Liver (tissue), 9 donors: ENCODE data around the gene AGTRAP. TPM values are rescaled to one million over a fixed set of nuclear protein-coding genes. Genes with fewer than 3 reads are reported as not detected.

Source experiments
- DNase-seq: peaks from one replicate; pipeline ENCODE4 v3.0.0-alpha.2; 2017; ENCODE audit warnings: low spot score
- H3K27ac ChIP-seq, 2 donors: one replicate each; pipeline ENCODE4 v1.7.0; 2013; ENCODE audit warnings: inconsistent platforms in 2 of 2, low read length in 2 of 2, control low read depth in 1 of 2, low read depth in 1 of 2, mild to moderate bottlenecking in 1 of 2
- H3K27me3 ChIP-seq, 4 donors: one replicate each; pipeline versions ENCODE4 v1.6.1 to v1.7.0; 2013; ENCODE audit warnings: low read length in 3 of 4, inconsistent platforms in 1 of 4, mild to moderate bottlenecking in 1 of 4, moderate library complexity in 1 of 4; ENCODE audit not compliant: control insufficient read depth in 4 of 4, insufficient read depth in 4 of 4
- H3K36me3 ChIP-seq, 4 donors: one replicate each; pipeline versions ENCODE4 v1.6.1 to v1.7.0; 2013; ENCODE audit warnings: low read length in 3 of 4, mild to moderate bottlenecking in 3 of 4, low read depth in 1 of 4, moderate library complexity in 1 of 4; ENCODE audit not compliant: control insufficient read depth in 4 of 4, insufficient read depth in 3 of 4
- H3K4me1 ChIP-seq, 4 donors: one replicate each; pipeline versions ENCODE4 v1.6.1 to v1.7.0; 2013; ENCODE audit warnings: low read length in 3 of 4, mild to moderate bottlenecking in 3 of 4, moderate library complexity in 1 of 4; ENCODE audit not compliant: control insufficient read depth in 4 of 4, insufficient read depth in 4 of 4
- H3K4me3 ChIP-seq, 3 donors: one replicate each; pipeline versions ENCODE4 v1.6.1 to v1.7.0; 2013; ENCODE audit warnings: low read length in 3 of 3, control low read depth in 1 of 3, low read depth in 1 of 3, mild to moderate bottlenecking in 1 of 3
- H3K9ac ChIP-seq, 2 donors: one replicate each; pipeline ENCODE4 v1.7.0; 2013; ENCODE audit warnings: low read length in 2 of 2, mild to moderate bottlenecking in 2 of 2, moderate library complexity in 2 of 2, control low read depth in 1 of 2, low read depth in 1 of 2
- H3K9me3 ChIP-seq, 4 donors: one replicate each; pipeline versions ENCODE4 v1.6.1 to v1.7.0; 2013; ENCODE audit warnings: low read length in 3 of 4; ENCODE audit not compliant: control insufficient read depth in 4 of 4
- ATF3 ChIP-seq: IDR thresholded peaks from 2 replicates; pipeline ENCODE4 v1.6.1; 2016; ENCODE audit warnings: antibody characterized with exemption
- EGR1 ChIP-seq, 2 donors: IDR thresholded peaks; 2 replicates each; pipeline ENCODE4 v1.6.1; 2016 to 2018; ENCODE audit warnings: antibody characterized with exemption in 2 of 2, low read depth in 2 of 2
- FOXA1 ChIP-seq: IDR thresholded peaks from 2 replicates; pipeline ENCODE4 v1.6.1; 2016; ENCODE audit warnings: antibody characterized with exemption
- GABPA ChIP-seq, 2 donors: IDR thresholded peaks in 1 of 2; conservative IDR thresholded peaks in 1 of 2; 2 replicates each; pipeline ENCODE4 v1.6.1; 2016; ENCODE audit warnings: antibody characterized with exemption in 2 of 2, mild to moderate bottlenecking in 1 of 2, moderate library complexity in 1 of 2
- HNF4A ChIP-seq, 2 donors: conservative IDR thresholded peaks; 2 replicates each; pipeline ENCODE4 v1.6.1; 2016; ENCODE audit warnings: antibody characterized with exemption in 2 of 2, mild to moderate bottlenecking in 2 of 2
- HNF4G ChIP-seq: IDR thresholded peaks from 2 replicates; pipeline ENCODE4 v1.6.1; 2016; ENCODE audit warnings: antibody characterized with exemption
- MAX ChIP-seq: IDR thresholded peaks from 2 replicates; pipeline ENCODE4 v1.6.1; 2016; ENCODE audit warnings: antibody characterized with exemption
- RAD21 ChIP-seq, 2 donors: IDR thresholded peaks; 2 replicates each; pipeline ENCODE4 v1.6.1; 2016; ENCODE audit warnings: antibody characterized with exemption in 2 of 2, mild to moderate bottlenecking in 2 of 2
- REST ChIP-seq: IDR thresholded peaks from 2 replicates; pipeline ENCODE4 v1.6.1; 2016; ENCODE audit warnings: antibody characterized with exemption, mild to moderate bottlenecking
- SP1 ChIP-seq: IDR thresholded peaks from 2 replicates; pipeline ENCODE4 v1.6.1; 2018; ENCODE audit warnings: antibody characterized with exemption, mild to moderate bottlenecking
- TAF1 ChIP-seq: conservative IDR thresholded peaks from 2 replicates; pipeline ENCODE4 v1.6.1; 2016; ENCODE audit warnings: antibody characterized with exemption, mild to moderate bottlenecking
- YY1 ChIP-seq: IDR thresholded peaks from 2 replicates; pipeline ENCODE4 v1.6.1; 2016; ENCODE audit warnings: antibody characterized with exemption, mild to moderate bottlenecking
- WGBS: extraction: QIAGEN DNeasy Blood & Tissue Kit; methylation state at CpG from one replicate; pipeline ENCODE4 v1.1.7; 2013; 5-methylcytosine and 5-hydroxymethylcytosine counted together
- polyA plus RNA-seq, 2 donors: library from polyadenylated mRNA; stranded (reverse) in 1 of 2; unstranded in 1 of 2; fragments of 200-250 nt in 1 of 2; fragments of >200 nt in 1 of 2; fragmentation: Nextera tagmentation in 1 of 2; extraction: Ambion mirVana in 1 of 2; gene quantifications; one replicate each; pipeline versions ENCODE4 v1.2.1 to v1.2.3, GENCODE V29; 2013 to 2015
- total RNA-seq, 2 donors: library from RNA; depleted of rRNA; stranded (reverse); fragments of >200 nt; gene quantifications; one replicate each; pipeline ENCODE4 v1.2.3, GENCODE V29; 2014
- TF ChIP-seq, protein P1 (sequence below): IDR thresholded peaks from 2 replicates; pipeline ENCODE4 v1.6.1; 2016; ENCODE audit warnings: antibody characterized with exemption
- donor health status: healthy.
- donor health status: healthy.
- donor health status: healthy.
- donor health status: healthy.
- donor health status: healthy.

The AGTRAP gene
- total and polyA plus RNA-seq, 4 donors, result 8.5 to 19.3 (median 17.5) TPM

GRCh38 chr1:11781297-11781696 lies 45.4 kb downstream of the AGTRAP start:
- 93% methylated on average over 12 of the region's 12 CpGs for WGBS
- TF ChIP-seq ATF3, result no peak
- TF ChIP-seq REST, result no peak
- no peak for TF ChIP-seq HNF4A (conservative IDR thresholded peaks at IDR 0.05)
- Histone ChIP-seq H3K4me3 (no peak overlapping the region), H3K9me3 (no peaks in the 10 kb centered on the region), H3K36me3 (no peaks in the 10 kb centered on the region), H3K27ac (no peak overlapping the region), H3K27me3 (no peaks in the 10 kb centered on the region), H3K9ac (no peak overlapping the region), H3K4me1 (peaks cover 0 to 32% (median 19%) of the 10 kb centered on the region in 4 donors)
- no peak for DNase-seq

DNA sequence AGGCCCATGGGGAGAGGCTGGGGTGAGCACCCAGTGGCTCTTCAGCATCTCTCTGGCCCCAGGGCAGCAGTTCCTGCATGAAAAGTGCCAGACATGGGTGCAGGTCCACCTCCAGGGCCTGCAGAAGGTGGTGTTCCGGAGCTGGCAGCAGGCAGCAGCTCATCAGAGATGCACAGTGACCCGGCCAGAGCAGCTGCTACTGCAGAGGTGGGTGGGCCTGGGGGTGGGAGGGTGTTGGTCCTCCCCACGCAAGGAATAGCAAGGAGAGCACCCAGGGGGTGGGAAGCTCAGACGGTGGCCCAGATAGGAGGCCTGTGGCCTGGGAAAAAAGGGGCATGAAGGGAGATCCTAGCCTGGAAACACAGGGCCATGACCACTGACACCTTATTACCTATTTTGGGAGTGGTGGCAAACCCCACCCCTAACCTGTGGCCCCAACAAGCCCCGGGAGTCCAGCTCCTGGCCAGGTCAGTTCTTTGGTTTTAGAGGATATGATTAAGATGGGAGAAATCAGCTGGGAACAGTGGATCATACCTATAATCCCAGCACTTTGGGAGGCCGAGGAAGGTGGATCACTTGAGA lies 46.3 kb downstream of the AGTRAP start:
- Histone ChIP-seq H3K9me3 (no peaks in the 10 kb centered on the region), H3K9ac (no peak overlapping the region), H3K27me3 (no peaks in the 10 kb centered on the region), H3K36me3 (no peaks in the 10 kb centered on the region), H3K27ac (no peak overlapping the region), H3K4me3 (no peak overlapping the region), H3K4me1 (peaks cover 0 to 26% (median 17%) of the 10 kb centered on the region in 4 donors)
- no peak for DNase-seq
- 90% methylated on average over 6 of the region's 6 CpGs for whole genome bisulfite sequencing
- TF ChIP-seq GABPA (IDR thresholded peaks at IDR 0.05 in 1 of 2, conservative IDR thresholded peaks at IDR 0.05 in 1 of 2) (no peak), HNF4A (conservative IDR thresholded peaks at IDR 0.05) (no peak), EGR1 (IDR thresholded peaks at IDR 0.05; ENCODE audit: low read depth in 2 of 2) (no peak), MAX (no peak), TAF1 (no peak), HNF4G (no peak), SP1 (no peak), REST (no peak), FOXA1 (no peak), RAD21 (IDR thresholded peaks at IDR 0.05) (no peak), YY1 (no peak)
- TF ChIP-seq, protein P1, sequence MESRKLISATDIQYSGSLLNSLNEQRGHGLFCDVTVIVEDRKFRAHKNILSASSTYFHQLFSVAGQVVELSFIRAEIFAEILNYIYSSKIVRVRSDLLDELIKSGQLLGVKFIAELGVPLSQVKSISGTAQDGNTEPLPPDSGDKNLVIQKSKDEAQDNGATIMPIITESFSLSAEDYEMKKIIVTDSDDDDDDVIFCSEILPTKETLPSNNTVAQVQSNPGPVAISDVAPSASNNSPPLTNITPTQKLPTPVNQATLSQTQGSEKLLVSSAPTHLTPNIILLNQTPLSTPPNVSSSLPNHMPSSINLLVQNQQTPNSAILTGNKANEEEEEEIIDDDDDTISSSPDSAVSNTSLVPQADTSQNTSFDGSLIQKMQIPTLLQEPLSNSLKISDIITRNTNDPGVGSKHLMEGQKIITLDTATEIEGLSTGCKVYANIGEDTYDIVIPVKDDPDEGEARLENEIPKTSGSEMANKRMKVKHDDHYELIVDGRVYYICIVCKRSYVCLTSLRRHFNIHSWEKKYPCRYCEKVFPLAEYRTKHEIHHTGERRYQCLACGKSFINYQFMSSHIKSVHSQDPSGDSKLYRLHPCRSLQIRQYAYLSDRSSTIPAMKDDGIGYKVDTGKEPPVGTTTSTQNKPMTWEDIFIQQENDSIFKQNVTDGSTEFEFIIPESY, result no peak
